IMR-90 (cell line): ENCODE results near the gene NEK8. TPM values are rescaled to one million over a fixed set of nuclear protein-coding genes. Genes with fewer than 3 reads are reported as not detected.

Source experiments
- CHD1 ChIP-seq: IDR thresholded peaks from 2 replicates; pipeline ENCODE4 v1.6.1; 2012; ENCODE audit warnings: low read depth, low read length, improper control_type of control experiment
- FOS ChIP-seq: fragments of 150-350 bp; IDR thresholded peaks from 2 replicates; pipeline ENCODE4 v1.6.1; 2016; ENCODE audit warnings: low read depth, low read length
- NFE2L2 ChIP-seq: fragments of 150-350 bp; IDR thresholded peaks from 2 replicates; pipeline ENCODE4 v1.6.1; 2016; ENCODE audit warnings: low read depth, mild to moderate bottlenecking, low read length
- polyA plus RNA-seq, 3 experiments: library from polyadenylated mRNA; depleted of rRNA; stranded (reverse); fragments of >200 nt; gene quantifications; 2 replicates each; pipeline ENCODE4 v1.2.3, GENCODE V29; 2012; ENCODE audit warnings: low replicate concordance in 1 of 3
- total RNA-seq: library from RNA; depleted of rRNA; stranded (reverse); fragments of >200 nt; gene quantifications from 2 replicates; pipeline ENCODE4 v1.2.3, GENCODE V29; 2012
- TF ChIP-seq, protein P1 (sequence below): conservative IDR thresholded peaks from 2 replicates; pipeline ENCODE4 v1.5.1; 2012; ENCODE audit warnings: mild to moderate bottlenecking, low read depth, low read length, improper control_type of control experiment

The NEK8 gene
- total and polyA plus RNA-seq, 2 of the 4 experiments (the other 2 are of a cell fraction): 4.6 to 5.2 TPM

GRCh38 chr17:28741358-28742349 lies 13.1 kb downstream of the NEK8 start (continued):
- TF ChIP-seq, protein P1, sequence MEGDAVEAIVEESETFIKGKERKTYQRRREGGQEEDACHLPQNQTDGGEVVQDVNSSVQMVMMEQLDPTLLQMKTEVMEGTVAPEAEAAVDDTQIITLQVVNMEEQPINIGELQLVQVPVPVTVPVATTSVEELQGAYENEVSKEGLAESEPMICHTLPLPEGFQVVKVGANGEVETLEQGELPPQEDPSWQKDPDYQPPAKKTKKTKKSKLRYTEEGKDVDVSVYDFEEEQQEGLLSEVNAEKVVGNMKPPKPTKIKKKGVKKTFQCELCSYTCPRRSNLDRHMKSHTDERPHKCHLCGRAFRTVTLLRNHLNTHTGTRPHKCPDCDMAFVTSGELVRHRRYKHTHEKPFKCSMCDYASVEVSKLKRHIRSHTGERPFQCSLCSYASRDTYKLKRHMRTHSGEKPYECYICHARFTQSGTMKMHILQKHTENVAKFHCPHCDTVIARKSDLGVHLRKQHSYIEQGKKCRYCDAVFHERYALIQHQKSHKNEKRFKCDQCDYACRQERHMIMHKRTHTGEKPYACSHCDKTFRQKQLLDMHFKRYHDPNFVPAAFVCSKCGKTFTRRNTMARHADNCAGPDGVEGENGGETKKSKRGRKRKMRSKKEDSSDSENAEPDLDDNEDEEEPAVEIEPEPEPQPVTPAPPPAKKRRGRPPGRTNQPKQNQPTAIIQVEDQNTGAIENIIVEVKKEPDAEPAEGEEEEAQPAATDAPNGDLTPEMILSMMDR: no peak
- no peak for TF ChIP-seq CHD1
- no peak for TF ChIP-seq FOS
- no peak for TF ChIP-seq NFE2L2
